HFF-Myc (cell line): ENCODE data around the gene DCHS1.

Source experiments
- DNase-seq: peaks from one replicate; pipeline ENCODE4 v3.0.0-alpha.2; 2011; ENCODE audit warnings: low read depth; ENCODE audit errors: extremely low read depth
- H3K4me3 ChIP-seq: replicated peaks from 2 replicates; pipeline ENCODE4 v1.5.1; 2011; ENCODE audit warnings: low read depth, mild to moderate bottlenecking, control low read depth, low read length
- CTCF ChIP-seq: IDR thresholded peaks from 2 replicates; pipeline ENCODE4 v1.5.1; 2012; ENCODE audit warnings: mild to moderate bottlenecking, low read depth, low read length, control low read depth; ENCODE audit errors: missing control alignments

Gene DCHS1

DNA sequence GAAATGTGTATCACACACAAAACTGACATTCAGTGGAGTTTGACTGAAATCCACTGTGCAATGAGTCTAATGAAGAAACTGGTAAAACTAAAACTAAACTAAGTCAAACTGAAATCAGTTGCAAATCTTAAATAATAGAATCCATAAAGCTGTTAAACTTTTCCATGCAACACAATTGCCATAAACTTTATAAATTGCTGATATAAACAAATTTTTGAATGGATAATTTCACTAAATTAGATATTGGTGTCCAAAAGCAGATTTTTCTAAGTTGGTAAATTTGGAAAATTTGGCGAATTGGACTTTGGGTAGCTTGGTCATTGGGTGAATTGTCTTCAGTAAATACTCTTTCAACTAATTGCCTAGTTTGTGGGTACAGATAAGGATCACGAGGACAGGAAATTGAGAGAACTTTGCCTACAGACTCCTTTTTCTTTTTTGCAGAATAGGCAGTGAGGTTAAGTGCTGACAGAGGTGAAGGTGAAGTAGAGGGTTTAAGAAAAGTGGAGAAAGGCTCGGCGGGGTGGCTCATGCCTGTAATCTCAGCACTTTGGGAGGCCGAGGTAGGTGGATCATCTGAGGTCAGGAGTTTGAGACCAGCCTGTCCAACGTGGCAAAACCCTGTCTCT is 14.7 kb upstream of the DCHS1 start:
- no peak for TF ChIP-seq CTCF
- no peak overlapping the region for H3K4me3 ChIP-seq
- DNase-seq: no peak

DNA sequence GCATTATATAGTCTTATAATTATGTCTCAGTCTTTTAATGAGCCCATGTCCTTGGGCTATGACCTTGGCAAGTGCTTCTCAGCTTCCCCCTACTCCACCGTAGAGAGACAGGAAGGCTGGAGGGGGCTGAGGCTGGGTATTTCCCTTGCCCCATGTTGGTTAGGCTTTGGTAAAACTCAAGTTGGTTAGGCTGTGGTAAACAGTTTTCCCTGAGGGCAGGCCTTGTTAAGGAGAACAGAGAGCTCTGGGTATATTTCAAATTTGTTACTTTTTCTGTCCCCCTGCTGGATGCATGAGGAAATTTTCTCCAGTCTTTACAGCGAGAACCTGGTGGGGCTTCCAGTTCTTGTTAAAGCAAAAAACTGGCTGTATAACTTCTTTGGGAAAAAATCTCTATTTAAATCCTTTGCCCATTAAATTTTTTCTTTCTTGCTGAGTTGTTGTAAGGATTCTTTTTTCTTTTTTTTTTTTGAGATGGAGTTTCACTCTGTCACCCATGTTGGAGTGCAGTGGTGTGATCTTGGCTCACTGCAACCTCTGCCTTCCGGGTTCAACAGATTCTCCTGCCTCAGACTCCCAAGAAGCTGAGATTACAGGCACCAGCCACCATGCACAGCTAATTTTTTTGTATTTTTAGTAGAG is 12.2 kb upstream of the DCHS1 start:
- no peak for DNase-seq
- peak; percentile 54 for TF ChIP-seq CTCF
- H3K4me3 ChIP-seq: no peak overlapping the region

GRCh38 chr11:6666302-6667183 is 10.9 kb upstream of the DCHS1 start:
- DNase-seq: no peak
- H3K4me3 ChIP-seq: no peak overlapping the region
- no peak for TF ChIP-seq CTCF

GRCh38 chr11:6664551-6664950 is 8.9 kb upstream of the DCHS1 start:
- no peak overlapping the region for H3K4me3 ChIP-seq
- no peak for TF ChIP-seq CTCF
- DNase-seq: no peak

DNA sequence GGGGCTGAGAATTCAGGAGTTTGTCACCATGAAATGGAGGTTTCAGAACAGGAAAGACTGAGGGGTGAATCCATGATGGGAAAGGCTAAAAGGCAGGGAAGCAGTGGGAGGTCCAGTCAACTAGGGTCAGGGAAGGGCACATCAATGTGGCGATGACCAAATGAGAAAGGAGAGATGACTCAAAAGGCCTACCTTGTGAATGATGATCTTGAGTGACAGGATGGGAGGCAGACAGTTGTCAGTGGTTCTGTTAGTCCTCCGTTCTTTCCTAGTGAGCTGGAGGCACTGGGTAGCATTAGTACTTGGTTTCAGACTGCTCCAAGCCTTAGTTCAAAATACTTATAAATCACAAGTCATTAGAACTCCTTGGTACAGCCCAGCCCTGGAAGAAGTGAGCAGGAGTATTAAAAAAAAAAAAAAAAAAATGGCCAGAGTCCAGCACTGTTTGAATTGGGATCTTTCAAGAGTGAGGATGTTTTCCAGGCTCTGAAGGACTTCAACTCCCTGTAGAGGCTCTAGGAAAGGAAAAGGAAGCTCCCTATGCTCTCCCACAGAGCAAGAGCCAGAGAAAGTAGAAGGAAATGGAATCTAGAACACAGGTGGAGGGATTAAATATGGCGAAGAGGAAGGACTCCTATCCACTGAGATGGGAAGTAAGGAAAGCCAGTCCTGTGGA is 8.3 kb upstream of the DCHS1 start:
- no peak for DNase-seq
- H3K4me3 ChIP-seq: no peak overlapping the region
- no peak for TF ChIP-seq CTCF

- TF ChIP-seq CTCF: no peak
- no peak for DNase-seq
- no peak overlapping the region for H3K4me3 ChIP-seq
Measured at GRCh38 chr11:6660712-6661111, 5.1 kb upstream of the DCHS1 start.
